Stimulated activated naive CD8-positive, alpha-beta T cell treated with anti-CD3 and anti-CD28 coated beads, Interleukin-15, Interleukin-2, amounts not matched to agents 100 ng/mL and 50 ng/mL, for 24 hours (primary cell): ENCODE results near the gene SEC24B.

Experiments used
- H3K27ac Mint-ChIP-seq: one replicate; pipeline ENCODE4 v1.8.0; 2021; ENCODE audit warnings: mild to moderate bottlenecking, mixed read lengths
- H3K27me3 Mint-ChIP-seq: one replicate; pipeline ENCODE4 v1.8.0; 2021; ENCODE audit warnings: mixed read lengths
- H3K36me3 Mint-ChIP-seq: one replicate; pipeline ENCODE4 v1.8.0; 2021; ENCODE audit warnings: low read depth, mixed read lengths
- H3K4me1 Mint-ChIP-seq: one replicate; pipeline ENCODE4 v1.8.0; 2021; ENCODE audit warnings: low read depth, mixed read lengths
- H3K4me3 Mint-ChIP-seq: one replicate; pipeline ENCODE4 v1.8.0; 2021; ENCODE audit warnings: mild to moderate bottlenecking, mixed read lengths
- H3K9me3 Mint-ChIP-seq: one replicate; pipeline ENCODE4 v1.8.0; 2021; ENCODE audit warnings: mixed read lengths

Gene SEC24B

GRCh38 chr4:109414938-109415337, 18.7 kb upstream of the SEC24B start:
- Mint-ChIP-seq H3K9me3 (no peaks in the 10 kb centered on the region), H3K27ac (no peak overlapping the region), H3K36me3 (no peaks in the 10 kb centered on the region), H3K4me3 (no peak overlapping the region), H3K27me3 (no peaks in the 10 kb centered on the region), H3K4me1 (peaks cover 10% of the 10 kb centered on the region)

- no peak overlapping the region for H3K4me3 Mint-ChIP-seq
These were observed 15.0 kb upstream of the SEC24B start for GRCh38 chr4:109418588-109418987.

GRCh38 chr4:109419679-109420078, 13.9 kb upstream of the SEC24B start:
- Mint-ChIP-seq H3K4me3 (no peak overlapping the region), H3K27ac (no peak overlapping the region), H3K4me1 (peaks cover 4% of the 10 kb centered on the region), H3K27me3 (no peaks in the 10 kb centered on the region), H3K9me3 (no peaks in the 10 kb centered on the region), H3K36me3 (no peaks in the 10 kb centered on the region)

More at GRCh38 chr4:109418588-109418987, 15.0 kb upstream of the SEC24B start:
- no peak overlapping the region for H3K27ac Mint-ChIP-seq
- peaks cover 4% of the 10 kb centered on the region for H3K4me1 Mint-ChIP-seq
- H3K27me3 Mint-ChIP-seq, result no peaks in the 10 kb centered on the region
- no peaks in the 10 kb centered on the region for H3K36me3 Mint-ChIP-seq
- H3K9me3 Mint-ChIP-seq, result no peaks in the 10 kb centered on the region

GRCh38 chr4:109424093-109424841, 9.3 kb upstream of the SEC24B start:
- peaks cover 7% of the 10 kb centered on the region for H3K4me1 Mint-ChIP-seq

GRCh38 chr4:109425405-109425804, 8.2 kb upstream of the SEC24B start:
- no peak overlapping the region for H3K4me3 Mint-ChIP-seq
- no peak overlapping the region for H3K27ac Mint-ChIP-seq
- no peaks in the 10 kb centered on the region for H3K27me3 Mint-ChIP-seq
- peaks cover 17% of the 10 kb centered on the region for H3K4me1 Mint-ChIP-seq
- no peaks in the 10 kb centered on the region for H3K9me3 Mint-ChIP-seq
- peaks cover 9% of the 10 kb centered on the region for H3K36me3 Mint-ChIP-seq

More at GRCh38 chr4:109424093-109424841, 9.3 kb upstream of the SEC24B start:
- no peak overlapping the region for H3K27ac Mint-ChIP-seq
- H3K4me3 Mint-ChIP-seq, result no peak overlapping the region
- H3K36me3 Mint-ChIP-seq, result no peaks in the 10 kb centered on the region
- no peaks in the 10 kb centered on the region for H3K9me3 Mint-ChIP-seq
- H3K27me3 Mint-ChIP-seq, result no peaks in the 10 kb centered on the region

- H3K27me3 Mint-ChIP-seq, result no peaks in the 10 kb centered on the region
- H3K36me3 Mint-ChIP-seq, result peaks cover 14% of the 10 kb centered on the region
- no peak overlapping the region for H3K4me3 Mint-ChIP-seq
- peak overlapping the region; percentile 18 for H3K27ac Mint-ChIP-seq
- H3K4me1 Mint-ChIP-seq, result peaks cover 30% of the 10 kb centered on the region
- no peaks in the 10 kb centered on the region for H3K9me3 Mint-ChIP-seq
These were observed 4.1 kb upstream of the SEC24B start for GRCh38 chr4:109429545-109429944.

GRCh38 chr4:109432203-109432602, 1.4 kb upstream of the SEC24B start:
- Mint-ChIP-seq H3K4me3 (peak overlapping the region; percentile 81), H3K27ac (no peak overlapping the region), H3K4me1 (peaks cover 55% of the 10 kb centered on the region), H3K9me3 (no peaks in the 10 kb centered on the region), H3K27me3 (no peaks in the 10 kb centered on the region), H3K36me3 (peaks cover 17% of the 10 kb centered on the region)

- Mint-ChIP-seq H3K4me1 (peaks cover 58% of the 10 kb centered on the region), H3K27ac (peak overlapping the region; percentile 78), H3K36me3 (peaks cover 17% of the 10 kb centered on the region), H3K9me3 (no peaks in the 10 kb centered on the region), H3K27me3 (no peaks in the 10 kb centered on the region), H3K4me3 (peak overlapping the region; percentile 81)
These were observed 919 bp upstream of the SEC24B start for GRCh38 chr4:109432696-109433095.

- Mint-ChIP-seq H3K36me3 (peaks cover 17% of the 10 kb centered on the region), H3K27ac (peak overlapping the region; percentile 79), H3K4me3 (peak overlapping the region; percentile 91), H3K4me1 (peaks cover 69% of the 10 kb centered on the region), H3K9me3 (no peaks in the 10 kb centered on the region), H3K27me3 (no peaks in the 10 kb centered on the region)
These were observed 674 bp downstream of the SEC24B start for GRCh38 chr4:109434007-109434971.

GRCh38 chr4:109435635-109436034, 2.0 kb downstream of the SEC24B start:
- peaks cover 6% of the 10 kb centered on the region for H3K36me3 Mint-ChIP-seq
- H3K4me3 Mint-ChIP-seq, result peak overlapping the region; percentile 91
- peak overlapping the region; percentile 68 for H3K27ac Mint-ChIP-seq
- H3K9me3 Mint-ChIP-seq, result no peaks in the 10 kb centered on the region
- no peaks in the 10 kb centered on the region for H3K27me3 Mint-ChIP-seq
- peaks cover 67% of the 10 kb centered on the region for H3K4me1 Mint-ChIP-seq

- no peak overlapping the region for H3K4me3 Mint-ChIP-seq
- peak overlapping the region; percentile 53 for H3K27ac Mint-ChIP-seq
- no peaks in the 10 kb centered on the region for H3K27me3 Mint-ChIP-seq
- H3K9me3 Mint-ChIP-seq, result no peaks in the 10 kb centered on the region
- H3K36me3 Mint-ChIP-seq, result peaks cover 4% of the 10 kb centered on the region
- H3K4me1 Mint-ChIP-seq, result peaks cover 76% of the 10 kb centered on the region
These were observed 2.9 kb downstream of the SEC24B start for GRCh38 chr4:109436504-109436903.

GRCh38 chr4:109440948-109441347, 7.3 kb downstream of the SEC24B start:
- no peak overlapping the region for H3K27ac Mint-ChIP-seq

GRCh38 chr4:109441862-109442458, 8.3 kb downstream of the SEC24B start:
- H3K27me3 Mint-ChIP-seq, result no peaks in the 10 kb centered on the region
- H3K27ac Mint-ChIP-seq, result peak overlapping the region; percentile 34
- H3K36me3 Mint-ChIP-seq, result peaks cover 20% of the 10 kb centered on the region
- peaks cover 5% of the 10 kb centered on the region for H3K9me3 Mint-ChIP-seq
- no peak overlapping the region for H3K4me3 Mint-ChIP-seq
- H3K4me1 Mint-ChIP-seq, result peaks cover 77% of the 10 kb centered on the region

More at GRCh38 chr4:109440948-109441347, 7.3 kb downstream of the SEC24B start:
- no peak overlapping the region for H3K4me3 Mint-ChIP-seq
- H3K4me1 Mint-ChIP-seq, result peaks cover 77% of the 10 kb centered on the region
- peaks cover 14% of the 10 kb centered on the region for H3K36me3 Mint-ChIP-seq
- H3K27me3 Mint-ChIP-seq, result no peaks in the 10 kb centered on the region
- H3K9me3 Mint-ChIP-seq, result peaks cover under 1% of the 10 kb centered on the region

- H3K36me3 Mint-ChIP-seq, result peaks cover 24% of the 10 kb centered on the region
- H3K27ac Mint-ChIP-seq, result peak overlapping the region; percentile 29
- no peaks in the 10 kb centered on the region for H3K27me3 Mint-ChIP-seq
- H3K9me3 Mint-ChIP-seq, result peaks cover 5% of the 10 kb centered on the region
- H3K4me3 Mint-ChIP-seq, result no peak overlapping the region
- H3K4me1 Mint-ChIP-seq, result peaks cover 74% of the 10 kb centered on the region
These were observed 10.7 kb downstream of the SEC24B start for GRCh38 chr4:109444182-109444844.
